Prostate gland (tissue), 2 donors: ENCODE measurements around the gene NEU4. TPM values are rescaled to one million over a fixed set of nuclear protein-coding genes. Genes with fewer than 3 reads are reported as not detected.

ENCODE experiments used
- DNase-seq: peaks from one replicate; pipeline ENCODE4 v3.0.0-alpha.2; 2019; ENCODE audit warnings: low spot score
- H3K27ac ChIP-seq, 2 donors: fragments of 200-600 bp; sonication (generic); 2 replicates each; pipeline ENCODE4 v1.5.1; 2017 to 2019
- H3K27me3 ChIP-seq: fragments of 200-600 bp; sonication (generic); replicated peaks from 2 replicates; pipeline ENCODE4 v1.5.1; 2019; ENCODE audit not compliant: insufficient read depth
- H3K36me3 ChIP-seq, 2 donors: fragments of 200-600 bp; sonication (generic); 1 replicate in 1 of 2; 2 replicates in 1 of 2; pipeline versions ENCODE4 v1.5.1 to v1.8.1; 2017 to 2019
- H3K4me1 ChIP-seq: fragments of 200-600 bp; sonication (generic); replicated peaks from 2 replicates; pipeline ENCODE4 v1.5.1; 2019
- H3K4me3 ChIP-seq, 2 donors: fragments of 200-600 bp; sonication (generic); 2 replicates each; pipeline ENCODE4 v1.5.1; 2017 to 2019
- H3K9me3 ChIP-seq: fragments of 200-600 bp; sonication (generic); 2 replicates; pipeline ENCODE4 v1.5.1; 2017
- CTCF ChIP-seq, 4 experiments: fragments of 200-600 bp in 2 of 4; fragments of 450-650 bp in 2 of 4; sonication (generic) in 2 of 4; IDR thresholded peaks; 1 replicate in 3 of 4; 2 replicates in 1 of 4; pipeline ENCODE4 v1.5.1; 2016 to 2019; ENCODE audit warnings: antibody characterized with exemption in 4 of 4, mild to moderate bottlenecking in 2 of 4, moderate library complexity in 2 of 4
- POLR2A ChIP-seq: fragments of 450-650 bp; IDR thresholded peaks from one replicate; pipeline ENCODE4 v1.6.1; 2016; ENCODE audit warnings: antibody characterized with exemption, mild to moderate bottlenecking
- POLR2AphosphoS5 ChIP-seq: sonication (generic); formaldehyde crosslinking; IDR thresholded peaks from one replicate; pipeline ENCODE4 v1.6.1; 2017; ENCODE audit warnings: antibody characterized with exemption
- WGBS: methylation state at CpG from one replicate; pipeline ENCODE4 v1.1.5; 2018; 5-methylcytosine and 5-hydroxymethylcytosine counted together
- intact Hi-C: fragments of 100-400 bp; cut with DNase I; formaldehyde crosslinking; loops from one replicate; pipeline ENCODE4 v1.14.2; 2022
- total RNA-seq, 2 donors: library from RNA; depleted of rRNA; stranded (reverse); fragments of >200 nt; gene quantifications; one replicate each; pipeline ENCODE4 v1.1.0, GENCODE V29; 2016

NEU4 gene
- total RNA-seq, 2 donors from 2014 or later: 0.62 TPM; not detected in 1

DNA sequence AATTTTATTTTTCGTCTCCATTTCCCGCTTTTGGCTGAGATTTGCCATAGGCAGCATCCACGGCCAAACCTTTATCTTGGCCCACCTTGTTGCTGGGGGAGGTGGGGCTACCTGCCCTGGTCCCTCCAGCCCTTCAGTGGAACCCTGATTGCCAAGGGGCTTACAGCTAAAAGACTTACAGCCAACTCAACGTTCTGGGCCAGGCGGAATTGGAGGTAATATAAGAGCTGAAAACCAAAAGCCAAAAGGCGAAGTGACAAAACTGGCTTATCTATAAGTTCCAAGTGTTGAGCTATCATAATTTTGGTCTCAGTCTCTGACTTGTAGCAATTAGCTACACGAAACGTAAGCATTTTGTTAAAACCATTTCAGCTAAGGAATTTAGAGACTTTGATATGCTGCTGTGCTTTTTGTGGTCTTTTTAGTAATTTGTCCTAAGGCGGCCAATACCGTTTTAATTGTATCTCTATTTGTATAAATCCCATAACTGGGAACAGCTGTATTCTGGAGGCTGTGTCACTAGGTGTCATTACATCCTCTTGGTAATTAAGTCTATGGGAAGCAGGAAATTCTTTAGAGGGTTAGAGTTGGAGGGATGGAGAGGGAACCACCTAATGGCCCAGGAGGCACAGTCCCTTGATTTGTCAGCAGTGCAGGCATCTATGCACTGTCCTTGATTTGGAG lies 25.7 kb downstream of the NEU4 start:
- Histone ChIP-seq H3K4me1 (peaks cover 4% of the 10 kb centered on the region), H3K4me3 (no peak overlapping the region), H3K27me3 (no peaks in the 10 kb centered on the region), H3K9me3 (no peaks in the 10 kb centered on the region), H3K27ac (no peak overlapping the region), H3K36me3 (no peaks in the 10 kb centered on the region)
- 85% methylated on average over 10 of the region's 10 CpGs for WGBS
- DNase-seq: no peak
- intact Hi-C loops: no loop called here
- TF ChIP-seq POLR2A (no peak), CTCF (IDR thresholded peaks at IDR 0.05) (no peak), POLR2AphosphoS5 (no peak)

GRCh38 chr2:241835611-241836010 lies 26.6 kb downstream of the NEU4 start:
- intact Hi-C loops: no loop called here
- no peak for TF ChIP-seq POLR2A
- no peak for TF ChIP-seq POLR2AphosphoS5
- TF ChIP-seq CTCF (IDR thresholded peaks at IDR 0.05): no peak

DNA sequence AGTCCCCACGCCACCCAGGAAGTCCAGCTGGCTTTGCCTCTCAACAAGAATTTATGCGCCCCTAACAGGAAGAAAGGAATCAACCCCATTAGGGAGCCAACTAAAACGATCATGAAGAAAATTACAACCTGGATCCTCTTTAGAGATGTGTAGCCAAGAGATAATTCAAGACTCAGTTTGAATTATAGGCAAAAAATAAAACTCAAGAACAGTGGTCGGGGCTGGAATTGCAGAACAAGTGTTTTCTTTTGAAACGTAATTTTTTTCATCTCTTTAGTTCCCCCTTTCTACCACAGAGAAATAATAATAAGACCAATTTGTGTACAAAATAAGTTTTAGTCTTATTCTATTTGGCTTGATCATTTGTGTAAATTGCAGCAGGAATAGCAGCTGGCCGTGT lies 27.3 kb downstream of the NEU4 start:
- Histone ChIP-seq H3K36me3 (no peaks in the 10 kb centered on the region), H3K4me1 (peaks cover 4% of the 10 kb centered on the region), H3K27me3 (no peaks in the 10 kb centered on the region), H3K27ac (no peak overlapping the region), H3K9me3 (no peaks in the 10 kb centered on the region), H3K4me3 (no peak overlapping the region)
- TF ChIP-seq POLR2A (no peak), POLR2AphosphoS5 (no peak), CTCF (IDR thresholded peaks at IDR 0.05) (no peak)
- intact Hi-C loops: no loop called here
- no peak for DNase-seq
- WGBS: 37% methylated on average over 6 of the region's 6 CpGs

More at GRCh38 chr2:241835611-241836010, 26.6 kb downstream of the NEU4 start:
- no peak for DNase-seq
- no peak overlapping the region for H3K4me3 ChIP-seq
- H3K27me3 ChIP-seq: no peaks in the 10 kb centered on the region
- no peak overlapping the region for H3K27ac ChIP-seq
- no peaks in the 10 kb centered on the region for H3K9me3 ChIP-seq
- no peaks in the 10 kb centered on the region for H3K36me3 ChIP-seq
- WGBS: 64% methylated on average over 4 of the region's 4 CpGs
- H3K4me1 ChIP-seq: peaks cover 4% of the 10 kb centered on the region

GRCh38 chr2:241837197-241837965 lies 28.4 kb downstream of the NEU4 start:
- TF ChIP-seq POLR2AphosphoS5 (no peak), POLR2A (no peak), CTCF (IDR thresholded peaks at IDR 0.05) (no peak)
- 65% methylated on average over 13 of the region's 13 CpGs for WGBS

More at GRCh38 chr2:241837197-241837965, 28.4 kb downstream of the NEU4 start:
- DNase-seq: no peak
- Histone ChIP-seq H3K4me3 (no peak overlapping the region), H3K27me3 (no peaks in the 10 kb centered on the region), H3K9me3 (no peaks in the 10 kb centered on the region), H3K36me3 (no peaks in the 10 kb centered on the region), H3K4me1 (peaks cover 4% of the 10 kb centered on the region), H3K27ac (no peak overlapping the region)
- intact Hi-C loops: no loop called here
